T-cell (primary cell): Measurements from ENCODE around the gene CTNNA1. TPM values are rescaled to one million over a fixed set of nuclear protein-coding genes. Genes with fewer than 3 reads are reported as not detected.
"Not testable (repeated sequence)": the region's sequence is repeated elsewhere in the genome, so short reads cannot be mapped to it uniquely, and the experiment has no call there.

Source experiments
- ATAC-seq, 4 experiments: fragments of 200-7000 bp in 3 of 4; fragments of 150-1000 bp in 1 of 4; cut with Tn5 transposase; replicated peaks in 1 of 4; 1 replicate in 3 of 4; 2 replicates in 1 of 4; pipeline ENCODE4 v1.10.0; 2021; ENCODE audit warnings: moderate library complexity in 3 of 4, mild to moderate bottlenecking in 2 of 4, moderate number of reproducible peaks in 1 of 4
- CTCF ChIA-PET, 2 donors: fragments of 300-600 bp; sonication (Branson Sonifier 250); formaldehyde crosslinking; loops; one replicate each; lab custom pipeline; 2022; ENCODE audit warnings: antibody characterized with exemption in 2 of 2; lab: Charles Lee
- POLR2A ChIA-PET, 2 donors: fragments of 300-600 bp; sonication (Branson Sonifier 250); formaldehyde crosslinking; loops; one replicate each; lab custom pipeline; 2022; ENCODE audit warnings: antibody characterized with exemption in 2 of 2; lab: Charles Lee
- DNase-seq, 35 experiments: peaks; one replicate each; pipeline versions ENCODE4 v3.0.0 to v3.0.0-alpha.2; 2013 to 2023
- H3K27ac ChIP-seq: one replicate; pipeline ENCODE4 v1.5.1; 2013; ENCODE audit warnings: low read length
- H3K27me3 ChIP-seq, 2 experiments: replicated peaks in 1 of 2; 1 replicate in 1 of 2; 2 replicates in 1 of 2; pipeline versions ENCODE4 v1.6.1 to v1.7.0; 2013; ENCODE audit warnings: low read length in 1 of 2, mixed read lengths in 1 of 2; ENCODE audit not compliant: control insufficient read depth in 2 of 2, insufficient read depth in 2 of 2; ENCODE audit errors: extremely low read depth in 1 of 2
- H3K36me3 ChIP-seq, 2 donors: 1 replicate in 1 of 2; 2 replicates in 1 of 2; pipeline versions ENCODE4 v1.6.1 to v1.7.0; 2013; ENCODE audit warnings: low read length in 1 of 2; ENCODE audit not compliant: control insufficient read depth in 2 of 2, insufficient read depth in 1 of 2; ENCODE audit errors: extremely low read depth in 1 of 2
- H3K4me1 ChIP-seq, 2 experiments: 1 replicate in 1 of 2; 2 replicates in 1 of 2; pipeline versions ENCODE4 v1.6.1 to v1.7.0; 2013; ENCODE audit warnings: low read length in 2 of 2, mixed read lengths in 1 of 2; ENCODE audit not compliant: insufficient read depth in 2 of 2, control insufficient read depth in 1 of 2; ENCODE audit errors: extremely low read depth in 1 of 2
- H3K4me3 ChIP-seq, 2 donors: 1 replicate in 1 of 2; 2 replicates in 1 of 2; pipeline versions ENCODE4 v1.5.1 to v1.7.0; 2013; ENCODE audit warnings: mild to moderate bottlenecking in 2 of 2, low read length in 1 of 2, moderate library complexity in 1 of 2; ENCODE audit not compliant: control insufficient read depth in 1 of 2; ENCODE audit errors: extremely low read depth in 1 of 2
- H3K9me3 ChIP-seq: 2 replicates; pipeline ENCODE4 v1.7.0; 2013
- H3K27ac Mint-ChIP-seq, 2 donors: one replicate each; pipeline ENCODE4 v1.8.0; 2020 to 2021; ENCODE audit warnings: mild to moderate bottlenecking in 2 of 2, mixed read lengths in 2 of 2
- H3K27me3 Mint-ChIP-seq, 2 donors: one replicate each; pipeline ENCODE4 v1.8.0; 2021 to 2022; ENCODE audit warnings: mixed read lengths in 2 of 2
- H3K36me3 Mint-ChIP-seq: one replicate; pipeline ENCODE4 v1.8.0; 2021; ENCODE audit warnings: mixed read lengths
- H3K4me1 Mint-ChIP-seq, 3 donors: one replicate each; pipeline ENCODE4 v1.8.0; 2020 to 2022; ENCODE audit warnings: mixed read lengths in 3 of 3, mild to moderate bottlenecking in 1 of 3
- H3K4me3 Mint-ChIP-seq, 3 donors: one replicate each; pipeline ENCODE4 v1.8.0; 2020 to 2022; ENCODE audit warnings: mild to moderate bottlenecking in 3 of 3, mixed read lengths in 3 of 3, moderate library complexity in 3 of 3
- H3K9me3 Mint-ChIP-seq, 3 donors: one replicate each; pipeline ENCODE4 v1.8.0; 2020 to 2022; ENCODE audit warnings: mixed read lengths in 3 of 3
- WGBS: methylation state at CpG from one replicate; pipeline ENCODE4 v1.1.5; 2013; ENCODE audit warnings: missing lambda C conversion rate; ENCODE audit not compliant: insufficient coverage; 5-methylcytosine and 5-hydroxymethylcytosine counted together
- total RNA-seq, 35 experiments: library from RNA in 6 of 35; stranded (reverse) in 6 of 35; fragments of 120-200 nt in 1 of 35; gene quantifications; one replicate each; pipeline versions ENCODE4 v1.2.1 to v1.2.4 and lab custom pipeline; 2013 to 2026

Gene CTNNA1
- total RNA-seq, 5 donors from 2014 or later (not counting 1 experiment from before 2014, with no cell fraction given), result 13.5 to 33.3 (median 18.5) TPM

DNA sequence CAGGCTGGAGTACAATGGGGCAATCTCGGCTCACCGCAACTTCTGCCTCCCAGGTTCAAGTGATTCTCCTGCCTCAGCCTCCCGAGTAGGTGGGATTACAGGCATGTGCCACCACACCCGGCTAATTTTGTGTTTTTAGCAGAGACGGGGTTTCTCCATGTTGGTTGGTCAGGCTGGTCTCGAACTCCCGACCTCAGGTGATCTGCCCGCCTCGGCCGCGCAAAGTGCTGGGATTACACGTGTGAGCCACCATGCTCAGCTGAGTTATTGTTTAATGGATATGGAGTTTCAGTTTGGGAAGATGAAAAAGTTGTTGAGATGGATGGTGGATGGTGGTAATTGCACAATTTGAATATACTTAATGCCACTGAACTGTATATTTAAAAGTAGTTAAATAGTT lies 22.7 kb upstream of the CTNNA1 start:
- H3K36me3 ChIP-seq, H3K4me1 ChIP-seq, H3K27ac ChIP-seq, DNase-seq, ATAC-seq, H3K36me3 Mint-ChIP-seq, H3K4me3 ChIP-seq, H3K4me3 Mint-ChIP-seq, H3K9me3 Mint-ChIP-seq, H3K27ac Mint-ChIP-seq, POLR2A ChIA-PET, H3K9me3 ChIP-seq, CTCF ChIA-PET: not testable (repeated sequence)
- peaks cover 0 to 32% of the 10 kb centered on the region in 2 experiments for H3K27me3 ChIP-seq
- Mint-ChIP-seq H3K27me3 (peaks cover 29 to 48% of the 10 kb centered on the region in 2 donors), H3K4me1 (peaks cover 11 to 22% (median 11%) of the 10 kb centered on the region in 3 donors)
- 99% methylated on average over 10 of the region's 12 CpGs for WGBS

DNA sequence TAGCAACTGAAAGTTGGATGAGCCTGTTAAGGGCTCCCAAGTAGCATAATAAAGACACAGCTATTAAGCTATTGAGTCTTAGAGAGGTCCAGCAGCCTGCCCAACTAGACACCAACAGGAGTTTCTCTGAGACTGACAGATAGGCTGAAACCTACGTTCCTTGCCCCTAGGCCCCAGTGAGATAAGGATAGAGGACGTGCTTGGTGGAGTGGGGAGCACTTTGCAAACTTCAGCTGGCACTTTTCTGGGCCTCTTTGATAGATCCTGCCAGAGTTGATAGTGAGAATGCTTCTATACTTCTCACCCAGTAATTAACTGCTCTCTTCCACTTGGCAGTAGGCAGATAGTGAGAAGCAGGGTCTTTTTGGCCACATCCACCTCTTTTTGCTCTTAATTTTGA lies 20.8 kb upstream of the CTNNA1 start:
- WGBS, result no CpG with 5 or more reads among the region's 2 CpGs
- CTCF ChIA-PET, result no interaction called here
- H3K9me3 Mint-ChIP-seq, result no peaks in the 10 kb centered on the region

DNA sequence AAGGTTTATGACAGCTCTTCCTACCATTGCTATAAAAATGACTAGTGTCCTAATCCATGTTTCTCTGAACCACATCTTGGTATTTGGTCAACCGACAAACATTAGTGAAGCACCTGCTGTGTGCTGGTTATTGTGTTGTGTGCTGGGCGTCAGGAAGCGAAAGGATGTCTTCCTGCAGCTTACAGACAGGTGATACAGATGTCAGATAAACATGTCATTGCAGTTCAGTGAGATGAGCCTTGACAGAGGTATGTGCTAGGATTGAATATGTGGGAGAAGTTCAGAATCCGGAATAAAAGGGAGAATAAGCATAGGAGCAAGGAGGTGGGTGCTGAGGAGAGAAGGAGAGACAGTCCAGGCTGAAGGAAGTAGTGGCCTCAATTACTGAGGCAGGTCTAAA lies 20.3 kb upstream of the CTNNA1 start:
- H3K27me3 ChIP-seq, result peaks cover 0 to 28% of the 10 kb centered on the region in 2 experiments
- ATAC-seq, result no peak
- 88% methylated on average over 4 of the region's 4 CpGs for WGBS
- DNase-seq, result no peak
- no peak overlapping the region for H3K4me3 ChIP-seq
- no peaks in the 10 kb centered on the region for H3K4me1 Mint-ChIP-seq
- H3K27ac Mint-ChIP-seq, result no peak overlapping the region
- peaks cover 15 to 40% of the 10 kb centered on the region in 2 donors for H3K27me3 Mint-ChIP-seq
- no peaks in the 10 kb centered on the region for H3K36me3 Mint-ChIP-seq
- ChIA-PET CTCF (interaction anchor here in 1 of 2 donors (0.5 kb wide), 1 partner anchor 118 kb away, joined by 4 read pairs; no protein-coding TSS in a partner anchor), POLR2A (no interaction called here)
- no peaks in the 10 kb centered on the region for H3K9me3 ChIP-seq
- H3K4me3 Mint-ChIP-seq, result no peak overlapping the region
- H3K9me3 Mint-ChIP-seq, result no peaks in the 10 kb centered on the region
- no peaks in the 10 kb centered on the region for H3K4me1 ChIP-seq
- H3K36me3 ChIP-seq, result no peaks in the 10 kb centered on the region
- H3K27ac ChIP-seq, result no peak overlapping the region

More for the DNA sequence above, 20.8 kb upstream of the CTNNA1 start:
- Mint-ChIP-seq H3K27ac (no peak overlapping the region), H3K4me3 (no peak overlapping the region), H3K27me3 (peaks cover 19 to 40% of the 10 kb centered on the region in 2 donors), H3K36me3 (no peaks in the 10 kb centered on the region), H3K4me1 (peaks cover 2% of the 10 kb centered on the region in 3 donors)
- H3K9me3 ChIP-seq, result no peaks in the 10 kb centered on the region
- H3K4me3 ChIP-seq, result no peak overlapping the region
- no peak for DNase-seq
- POLR2A ChIA-PET, result no interaction called here
- no peaks in the 10 kb centered on the region for H3K36me3 ChIP-seq
- H3K4me1 ChIP-seq, result no peaks in the 10 kb centered on the region
- H3K27me3 ChIP-seq, result peaks cover 0 to 25% of the 10 kb centered on the region in 2 experiments
- no peak overlapping the region for H3K27ac ChIP-seq
- ATAC-seq, result no peak

DNA sequence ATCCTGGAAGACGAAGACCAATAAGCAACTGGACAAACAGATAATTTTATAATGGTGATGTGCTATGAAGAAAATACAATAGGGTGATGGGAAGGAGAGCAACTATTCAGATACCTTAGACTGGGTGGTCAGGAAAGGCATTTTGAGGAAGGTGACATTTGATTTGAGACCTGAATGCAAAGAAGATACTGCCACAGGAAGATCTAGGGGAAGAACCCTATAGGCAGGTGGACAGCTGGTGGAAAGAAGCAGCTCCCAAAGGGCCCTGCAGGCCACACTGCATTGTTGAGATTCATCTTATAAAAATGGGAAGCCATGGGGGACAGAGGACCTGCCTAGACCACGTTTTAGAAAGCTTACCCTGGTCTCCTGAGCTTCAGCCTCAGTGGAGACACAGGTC lies 19.7 kb upstream of the CTNNA1 start:
- H3K9me3 ChIP-seq, result no peaks in the 10 kb centered on the region
- no peaks in the 10 kb centered on the region for H3K36me3 ChIP-seq
- H3K27ac ChIP-seq, result no peak overlapping the region
- H3K4me3 ChIP-seq, result no peak overlapping the region
- H3K4me1 ChIP-seq, result no peaks in the 10 kb centered on the region
- WGBS, result 100% methylated on average over 1 of the region's 2 CpGs
- ChIA-PET POLR2A (no interaction called here), CTCF (interaction anchor here in 1 of 2 donors (0.5 kb wide), 1 partner anchor 119 kb away, joined by 4 read pairs; no protein-coding TSS in a partner anchor)
- Mint-ChIP-seq H3K27me3 (peaks cover 13 to 38% of the 10 kb centered on the region in 2 donors), H3K27ac (no peak overlapping the region), H3K36me3 (no peaks in the 10 kb centered on the region), H3K4me1 (no peaks in the 10 kb centered on the region), H3K4me3 (no peak overlapping the region), H3K9me3 (no peaks in the 10 kb centered on the region)
- H3K27me3 ChIP-seq, result peaks cover 0 to 28% of the 10 kb centered on the region in 2 experiments
- ATAC-seq (no peak), DNase-seq (no peak)

DNA sequence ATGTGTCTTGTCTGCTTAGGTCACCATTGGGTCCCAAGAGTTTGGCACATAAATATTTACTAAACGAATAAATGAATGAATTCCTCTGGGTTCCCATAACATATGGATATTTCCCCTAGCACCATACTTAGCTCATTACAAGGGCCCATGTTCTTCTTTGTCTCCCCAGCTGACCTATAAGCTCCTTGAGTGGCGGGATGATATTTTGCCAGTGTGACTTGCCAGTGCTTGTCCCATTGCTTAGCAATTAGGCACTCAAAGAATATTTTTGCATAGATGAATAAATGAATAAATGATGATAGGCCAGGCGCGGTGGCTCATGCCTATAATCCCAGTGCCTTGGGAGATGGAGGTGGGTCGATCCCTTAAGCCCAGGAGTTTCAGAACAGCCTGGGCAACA lies 16.9 kb upstream of the CTNNA1 start:
- ChIA-PET CTCF (no interaction called here), POLR2A (no interaction called here)
- no peak overlapping the region for H3K4me3 ChIP-seq
- Mint-ChIP-seq H3K27me3 (peaks cover 7 to 30% of the 10 kb centered on the region in 2 donors), H3K9me3 (no peaks in the 10 kb centered on the region), H3K36me3 (no peaks in the 10 kb centered on the region), H3K27ac (no peak overlapping the region), H3K4me3 (no peak overlapping the region), H3K4me1 (no peaks in the 10 kb centered on the region)
- no peaks in the 10 kb centered on the region for H3K9me3 ChIP-seq
- DNase-seq, result no peak
- H3K36me3 ChIP-seq, result no peaks in the 10 kb centered on the region
- no peaks in the 10 kb centered on the region for H3K4me1 ChIP-seq
- peaks cover 0 to 14% of the 10 kb centered on the region in 2 experiments for H3K27me3 ChIP-seq
- no peak overlapping the region for H3K27ac ChIP-seq
- 100% methylated on average over 2 of the region's 5 CpGs for WGBS
- no peak for ATAC-seq

DNA sequence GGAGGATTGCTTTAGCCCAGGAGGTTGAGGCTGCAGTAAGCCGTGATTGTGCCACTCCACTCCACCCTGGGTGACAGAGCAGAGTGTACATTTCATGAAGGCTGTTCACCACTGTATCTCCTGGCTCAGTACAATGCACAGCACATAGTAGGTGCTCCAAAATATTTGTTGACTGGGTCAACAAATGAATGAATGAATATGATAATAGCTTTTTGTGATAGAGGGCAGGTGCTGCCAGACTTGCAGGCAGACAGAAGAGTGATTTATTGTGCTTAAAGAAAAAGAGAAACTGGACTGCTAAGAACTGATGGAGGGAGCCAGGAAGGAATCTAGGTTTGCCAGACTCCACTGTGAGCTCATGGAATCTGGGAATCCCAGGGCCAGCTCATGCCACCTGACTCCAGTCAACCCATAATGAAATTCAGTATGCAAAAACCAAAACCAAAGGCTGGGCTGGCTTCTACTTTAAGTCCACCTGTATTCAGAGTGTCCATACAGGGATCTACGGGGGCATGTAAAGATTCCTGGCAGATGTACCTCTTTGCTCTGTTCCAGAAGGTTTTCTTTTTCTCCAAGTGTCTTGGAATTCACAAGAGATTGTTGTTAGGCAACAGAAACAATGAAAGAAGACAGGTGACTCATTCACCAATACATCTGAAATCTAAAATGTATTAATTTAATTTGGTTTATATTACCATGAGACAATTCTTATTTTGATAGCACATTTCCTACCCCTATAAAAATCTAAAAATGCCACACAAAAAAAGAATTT lies 15.5 kb upstream of the CTNNA1 start:
- peaks cover 0 to 12% of the 10 kb centered on the region in 2 experiments for H3K27me3 ChIP-seq
- no peaks in the 10 kb centered on the region for H3K9me3 ChIP-seq
- no peaks in the 10 kb centered on the region for H3K4me1 ChIP-seq
- Mint-ChIP-seq H3K36me3 (no peaks in the 10 kb centered on the region), H3K4me3 (no peak overlapping the region), H3K27me3 (peaks cover 7 to 33% of the 10 kb centered on the region in 2 donors), H3K4me1 (peaks cover 6 to 9% (median 7%) of the 10 kb centered on the region in 3 donors), H3K27ac (no peak overlapping the region), H3K9me3 (no peaks in the 10 kb centered on the region)
- DNase-seq, result no peak
- no peak overlapping the region for H3K4me3 ChIP-seq
- WGBS, result 91% methylated on average over 1 of the region's 2 CpGs
- no peak overlapping the region for H3K27ac ChIP-seq
- CTCF ChIA-PET, result no interaction called here
- POLR2A ChIA-PET, result no interaction called here
- no peak for ATAC-seq
- no peaks in the 10 kb centered on the region for H3K36me3 ChIP-seq
